Activated T-helper 1 cell treated with Interleukin-2 at 50 U/mL for 16 hours (primary cell): Measurements from ENCODE around the gene GPR146.
"Not testable (repeated sequence)": the region's sequence is repeated elsewhere in the genome, so short reads cannot be mapped to it uniquely, and the experiment has no call there.

Experiments used
- DNase-seq: peaks from one replicate; pipeline ENCODE4 v3.0.0-alpha.2; 2020; ENCODE audit warnings: low read depth

The GPR146 gene

DNA sequence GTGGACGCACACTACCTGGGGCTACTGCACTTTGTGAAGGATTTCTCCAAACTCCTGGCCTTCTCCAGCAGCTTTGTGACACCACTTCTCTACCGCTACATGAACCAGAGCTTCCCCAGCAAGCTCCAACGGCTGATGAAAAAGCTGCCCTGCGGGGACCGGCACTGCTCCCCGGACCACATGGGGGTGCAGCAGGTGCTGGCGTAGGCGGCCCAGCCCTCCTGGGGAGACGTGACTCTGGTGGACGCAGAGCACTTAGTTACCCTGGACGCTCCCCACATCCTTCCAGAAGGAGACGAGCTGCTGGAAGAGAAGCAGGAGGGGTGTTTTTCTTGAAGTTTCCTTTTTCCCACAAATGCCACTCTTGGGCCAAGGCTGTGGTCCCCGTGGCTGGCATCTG lies 14.0 kb downstream of the GPR146 start:
- DNase-seq = no peak

DNA sequence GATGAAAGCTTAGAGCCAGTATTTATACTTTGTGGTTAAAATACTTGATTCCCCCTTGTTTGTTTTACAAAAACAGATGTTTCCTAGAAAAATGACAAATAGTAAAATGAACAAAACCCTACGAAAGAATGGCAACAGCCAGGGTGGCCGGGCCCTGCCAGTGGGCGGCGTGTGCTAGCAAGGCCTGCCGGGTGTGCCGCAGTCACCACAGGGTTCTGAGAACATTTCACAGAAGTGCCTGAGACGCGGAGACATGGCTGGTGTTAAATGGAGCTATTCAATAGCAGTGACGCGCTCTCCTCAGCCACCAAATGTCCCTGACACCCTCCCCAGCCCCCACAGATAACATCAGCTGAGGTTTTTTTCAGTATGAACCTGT lies 14.5 kb downstream of the GPR146 start:
- DNase-seq = no peak

DNA sequence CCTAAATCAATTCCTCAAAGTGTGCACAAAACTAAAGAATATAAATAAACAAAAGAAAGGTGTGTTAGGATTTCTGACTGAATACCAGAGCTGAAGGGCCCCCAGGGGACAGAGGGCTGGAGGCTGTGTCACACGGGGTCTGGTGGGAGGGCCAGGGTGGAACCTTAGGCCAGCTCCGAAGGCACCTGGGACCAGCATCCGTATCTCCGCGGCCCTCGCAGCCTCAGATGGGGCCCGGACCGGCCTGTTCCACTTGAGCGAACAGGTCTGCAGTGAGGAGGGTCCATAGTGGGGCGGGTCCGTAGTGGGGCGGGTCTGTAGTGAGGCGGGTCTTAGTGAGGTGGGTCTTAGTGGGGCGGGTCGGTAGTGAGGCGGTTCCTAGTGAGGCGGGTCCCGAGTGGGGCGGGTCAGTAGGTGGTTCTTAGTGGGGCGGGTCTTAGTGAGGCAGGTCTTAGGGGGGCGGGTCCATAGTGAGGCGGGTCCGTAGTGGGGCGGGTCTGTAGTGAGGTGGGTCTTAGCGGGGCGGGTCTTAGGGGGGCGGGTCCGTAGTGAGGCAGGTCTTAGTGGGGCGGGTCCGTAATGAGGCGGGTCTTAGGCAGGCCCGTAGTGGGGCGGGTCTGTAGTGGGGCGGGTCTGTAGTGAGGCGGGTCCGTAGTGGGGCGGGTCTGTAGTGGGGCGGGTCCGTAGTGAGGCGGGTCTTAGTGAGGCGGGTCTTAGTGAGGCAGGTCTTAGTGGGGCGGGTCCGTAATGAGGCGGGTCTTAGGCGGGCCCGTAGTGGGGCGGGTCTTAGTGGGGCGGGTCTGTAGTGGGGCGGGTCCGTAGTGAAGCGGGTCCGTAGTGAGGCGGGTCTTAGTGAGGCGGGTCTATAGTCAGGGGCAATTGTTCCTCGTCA lies 15.1 kb downstream of the GPR146 start:
- DNase-seq = no peak

DNA sequence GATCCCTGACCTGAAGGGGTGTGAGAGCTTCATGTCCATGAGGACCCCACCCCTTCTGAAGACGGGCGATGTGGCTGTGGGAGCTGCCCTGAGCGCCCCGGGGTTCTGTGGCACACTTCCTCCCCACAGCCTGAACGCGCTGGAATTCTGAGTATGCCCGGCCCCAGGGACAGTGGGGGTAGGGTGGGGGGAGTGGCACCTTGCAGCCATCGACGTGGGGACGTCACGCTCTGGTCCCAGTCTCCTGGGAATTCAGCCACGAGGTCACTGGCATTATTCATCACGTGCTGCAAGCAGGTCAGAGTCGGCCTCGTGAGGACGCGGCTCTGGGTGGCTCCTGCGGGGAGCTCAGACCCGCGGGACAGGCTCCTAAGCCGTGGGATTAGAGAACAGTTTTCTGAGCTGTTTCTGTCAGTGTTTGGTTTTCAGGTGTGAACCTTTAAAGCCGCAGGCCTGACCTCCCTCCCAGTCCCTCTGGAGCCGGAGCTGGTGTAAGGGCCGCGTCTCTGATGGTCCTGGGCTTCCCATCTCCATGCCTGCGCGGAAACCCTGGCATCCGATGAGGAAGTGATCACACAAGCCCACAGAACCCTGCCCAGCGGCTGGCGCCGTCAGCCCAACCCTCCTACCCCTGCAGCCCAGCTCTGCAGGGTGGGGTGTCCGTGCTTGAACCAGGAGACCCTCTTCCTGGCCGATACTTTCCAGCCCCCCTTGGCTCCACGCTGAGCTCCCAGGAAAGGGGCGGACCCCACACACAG lies 16.1 kb downstream of the GPR146 start:
- DNase-seq = no peak

DNA sequence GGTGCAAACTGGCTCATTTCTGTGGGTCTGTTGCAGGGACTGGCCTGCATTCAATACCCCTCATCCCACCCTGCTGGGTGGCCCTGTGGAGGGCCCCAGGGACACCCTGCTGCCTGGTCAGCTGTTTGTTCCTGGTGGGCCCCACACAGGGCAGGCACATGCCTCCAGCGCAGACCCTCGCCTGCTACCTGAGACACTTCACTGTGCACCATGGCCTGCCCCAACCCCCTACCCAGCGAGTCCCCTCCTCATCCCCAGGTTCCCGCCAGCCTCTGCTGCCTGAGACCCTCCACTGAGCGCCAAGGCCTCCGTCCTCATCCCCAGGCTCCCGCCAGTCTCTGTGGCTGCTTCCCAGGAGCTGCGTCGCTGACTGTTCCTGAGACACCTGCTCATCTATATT lies 16.8 kb downstream of the GPR146 start:
- no peak for DNase-seq

DNA sequence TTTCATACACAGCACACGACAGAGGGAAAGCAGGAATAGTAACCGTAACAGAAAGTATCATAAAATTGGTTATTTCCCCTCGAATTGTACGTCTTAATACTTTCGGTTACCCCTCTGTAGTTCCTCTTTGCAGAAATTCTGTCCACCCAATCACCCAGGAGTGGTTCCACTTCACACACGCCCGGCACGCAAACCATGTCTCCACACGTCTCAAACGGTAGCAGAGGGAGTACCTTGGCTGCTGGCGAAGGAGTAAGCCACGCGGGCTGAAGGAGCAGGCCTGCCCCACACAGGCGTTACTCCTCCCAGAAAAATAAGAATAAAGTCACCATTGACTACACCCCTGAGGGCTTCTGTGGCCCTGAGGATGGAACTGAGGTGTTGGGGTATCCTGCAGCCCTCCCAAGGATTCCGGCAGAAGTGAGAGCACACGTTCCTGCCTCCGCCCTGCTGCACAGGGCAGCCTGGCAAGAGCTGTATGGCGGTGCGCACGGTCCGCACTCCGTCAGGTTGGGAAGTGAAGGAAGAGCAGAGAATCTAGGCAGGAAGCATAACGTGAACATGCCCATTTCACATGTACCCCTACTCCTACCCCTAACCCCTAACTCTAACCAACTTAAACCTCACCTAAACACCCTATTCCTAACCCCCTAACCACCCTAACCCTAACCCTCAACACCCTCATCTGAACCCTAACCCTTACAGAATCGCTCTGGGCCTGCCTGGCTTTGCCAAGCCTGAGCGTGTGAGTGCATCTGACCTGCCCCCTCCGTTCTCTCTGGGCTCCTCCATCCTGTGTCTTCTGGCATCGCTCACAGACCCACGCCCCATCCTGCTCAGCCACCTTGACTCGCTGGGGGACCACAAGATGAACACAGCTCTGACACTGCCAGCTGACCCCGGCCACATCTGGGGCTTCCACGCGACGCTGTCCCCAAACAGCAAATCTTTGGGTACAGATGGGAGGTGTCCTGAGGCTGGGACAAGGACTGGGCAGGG lies 18.2 kb downstream of the GPR146 start:
- DNase-seq = no peak

DNA sequence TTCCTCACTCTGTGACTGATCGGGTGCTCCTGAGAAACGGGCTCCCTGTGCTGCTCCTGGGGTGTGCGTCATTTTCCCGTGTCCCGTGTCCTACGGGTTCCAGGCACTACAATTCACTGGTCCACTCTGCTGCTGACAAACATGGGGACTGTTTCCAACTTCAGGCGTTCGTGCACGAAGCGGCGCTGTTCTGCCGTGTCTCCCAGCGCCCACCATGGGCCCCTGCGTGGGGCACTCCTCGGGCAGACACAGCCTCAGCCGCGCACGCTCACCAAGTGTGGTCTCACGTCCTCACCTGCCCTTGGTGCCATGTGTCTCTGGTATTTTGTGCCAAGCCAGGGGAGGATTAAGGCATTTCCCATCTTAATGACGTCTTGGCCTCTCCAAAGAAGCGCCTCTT lies 19.0 kb downstream of the GPR146 start:
- no peak for DNase-seq

DNA sequence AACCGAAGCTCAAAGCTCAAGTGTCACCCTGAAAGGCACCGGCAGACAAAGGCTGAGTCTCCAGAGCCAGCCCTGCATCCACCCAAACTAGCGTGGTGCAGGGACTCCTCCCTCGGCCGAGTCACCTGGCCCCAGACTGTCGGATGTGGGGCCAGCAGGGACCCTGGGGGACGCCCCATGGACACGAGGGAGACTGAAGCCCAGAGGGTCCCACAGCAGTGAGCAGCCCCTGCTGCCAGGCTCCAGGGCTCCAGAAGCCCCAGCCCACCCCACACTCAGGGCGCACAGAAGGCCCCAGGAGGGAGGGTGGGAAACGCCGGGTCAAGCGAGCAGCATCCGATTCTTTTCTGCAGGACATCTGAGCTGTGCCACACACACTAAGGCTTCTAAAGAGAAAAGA lies 20.2 kb downstream of the GPR146 start:
- no peak for DNase-seq

DNA sequence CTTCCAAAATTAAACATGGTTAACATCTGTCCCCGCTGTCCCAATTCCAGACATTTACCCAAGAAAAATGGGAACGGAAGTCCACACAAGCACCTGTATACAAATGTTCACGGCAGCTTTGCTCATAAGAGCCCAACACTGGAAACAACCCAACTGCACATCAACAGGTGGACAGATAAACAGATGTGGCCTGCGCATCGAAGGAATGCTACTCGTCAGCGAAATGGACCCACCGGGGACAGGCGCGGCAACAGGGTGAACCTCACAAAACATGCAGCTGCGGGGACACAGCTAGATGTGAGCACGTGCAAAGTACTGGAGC lies 20.9 kb downstream of the GPR146 start:
- DNase-seq = no peak

DNA sequence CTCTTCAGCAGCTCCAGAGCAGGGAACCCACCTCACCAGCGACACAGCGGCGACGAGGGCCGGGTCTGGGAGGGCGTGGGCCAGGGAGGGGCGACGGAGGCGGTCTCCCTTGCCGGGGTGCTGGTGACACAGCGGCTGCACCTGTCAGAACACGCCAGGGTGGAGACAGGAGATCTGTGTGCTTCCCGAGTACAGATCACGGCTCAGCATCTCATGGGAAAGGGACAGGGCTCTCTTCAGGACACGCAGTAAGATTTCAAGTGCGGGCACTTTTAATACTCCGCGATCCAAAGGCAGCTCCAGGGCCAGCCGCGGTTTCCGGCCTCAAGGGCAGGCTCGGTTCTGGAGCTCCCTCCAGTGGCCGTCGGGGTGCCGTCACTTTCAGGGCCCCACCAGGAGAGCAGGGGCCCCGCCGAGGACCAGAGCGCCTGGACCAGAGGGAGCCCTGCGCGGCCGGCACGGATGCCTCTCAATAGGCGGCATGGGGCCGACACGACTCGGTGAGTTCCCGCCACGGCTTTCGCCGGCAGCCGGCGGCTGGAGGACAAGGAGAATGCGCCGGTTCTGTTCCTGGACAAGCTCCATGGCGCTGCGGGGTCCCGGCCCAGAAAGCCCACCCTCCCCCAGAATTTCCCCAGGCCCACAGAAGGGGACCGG lies 21.4 kb downstream of the GPR146 start:
- DNase-seq = peak; percentile 70

DNA sequence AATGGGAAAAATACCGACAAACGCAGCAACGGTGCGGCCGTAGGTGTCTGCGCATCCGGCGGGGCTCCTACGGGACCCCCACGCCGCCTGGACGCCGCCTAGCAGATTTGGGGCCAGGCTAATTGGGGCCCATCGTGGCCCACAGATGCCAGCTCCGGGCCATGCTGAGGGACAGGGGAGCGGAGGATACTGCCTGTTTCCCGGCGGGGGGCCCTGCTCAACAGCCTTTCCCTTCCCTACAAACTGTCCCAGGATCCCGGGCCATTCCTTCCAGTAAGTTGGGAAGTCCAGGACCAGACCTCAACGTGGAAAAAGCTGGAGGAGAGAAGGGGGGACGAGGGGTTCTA lies 21.9 kb downstream of the GPR146 start:
- DNase-seq = no peak

DNA sequence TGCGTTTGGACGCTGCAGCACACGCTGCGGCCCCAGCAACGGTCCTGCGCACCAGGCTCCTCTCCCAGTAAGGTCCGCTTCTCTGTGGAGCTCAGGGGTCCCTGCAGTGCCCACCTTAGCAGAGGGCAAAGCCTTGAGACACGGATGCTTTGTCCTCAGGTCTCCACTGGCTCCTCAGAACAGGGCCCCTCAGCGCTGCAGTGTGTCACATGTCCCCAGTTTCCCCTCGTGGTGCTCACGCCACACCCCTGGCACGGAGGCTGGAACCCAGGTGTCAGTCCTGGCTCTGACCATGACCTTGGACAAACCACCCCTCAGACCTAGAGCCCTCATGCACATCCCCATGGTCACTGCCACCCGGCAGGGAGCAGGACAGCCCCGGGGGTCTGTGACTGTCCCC lies 23.7 kb downstream of the GPR146 start:
- no peak for DNase-seq

DNA sequence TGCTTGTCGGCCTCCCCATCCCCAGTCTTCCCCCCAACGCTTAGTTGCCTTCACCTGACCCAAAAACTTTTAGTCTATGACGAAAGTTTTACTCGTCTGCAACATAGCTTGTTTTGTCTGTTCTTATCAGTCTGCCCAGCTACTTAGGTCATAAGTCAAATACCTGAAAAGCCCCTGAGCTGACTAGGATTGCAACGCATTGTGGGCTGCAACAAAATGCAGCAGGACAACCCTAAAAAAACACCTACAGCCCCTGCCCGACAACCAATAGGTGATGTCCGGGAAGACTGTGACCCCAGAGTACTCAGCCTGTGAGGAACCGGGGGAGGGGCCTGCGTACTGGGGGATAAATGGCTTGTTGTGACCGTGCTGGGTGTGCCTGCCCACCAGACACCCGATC lies 24.3 kb downstream of the GPR146 start:
- no peak for DNase-seq

DNA sequence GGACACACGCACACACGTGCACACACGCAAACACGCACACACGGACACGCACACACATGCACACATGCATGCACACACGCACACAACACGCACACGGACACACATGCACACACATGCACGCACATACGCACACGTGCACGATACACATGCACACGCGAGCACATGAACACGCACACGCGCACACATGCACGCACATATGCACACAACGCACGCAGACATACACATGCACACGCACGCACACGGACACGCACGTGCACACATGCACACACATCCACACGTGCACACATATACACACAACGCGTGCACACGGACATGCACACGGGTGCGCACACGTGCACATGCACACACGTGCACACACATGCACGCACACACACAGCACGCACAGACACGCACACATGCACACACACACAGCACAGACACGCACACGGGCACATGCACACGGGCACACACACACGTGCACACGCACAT lies 26.2 kb downstream of the GPR146 start:
- no peak for DNase-seq

DNA sequence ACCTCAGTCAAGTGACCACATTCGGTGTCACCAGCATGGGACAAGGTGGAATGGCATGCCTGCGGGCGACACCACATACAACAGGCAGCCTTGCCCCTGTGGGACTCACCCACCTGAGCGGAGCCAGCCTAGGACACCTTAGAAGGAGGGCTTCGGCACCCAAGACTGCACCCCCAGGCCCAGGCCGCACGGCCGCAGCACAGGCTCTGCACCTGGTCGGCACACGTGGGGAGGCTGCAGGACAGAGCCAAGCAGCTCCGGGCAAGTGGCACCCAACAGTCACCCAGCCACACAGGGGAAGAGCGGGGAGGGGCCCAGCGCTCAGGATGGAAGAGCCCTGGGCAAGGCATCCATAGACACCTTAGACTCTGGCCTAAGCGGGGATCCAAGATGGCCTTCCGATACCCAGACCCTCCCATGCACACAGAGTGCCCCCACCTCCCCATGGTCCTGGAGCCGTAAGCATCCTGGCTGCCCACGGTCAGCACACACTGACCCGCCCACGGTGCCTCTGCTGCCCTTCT lies 27.4 kb downstream of the GPR146 start:
- no peak for DNase-seq

DNA sequence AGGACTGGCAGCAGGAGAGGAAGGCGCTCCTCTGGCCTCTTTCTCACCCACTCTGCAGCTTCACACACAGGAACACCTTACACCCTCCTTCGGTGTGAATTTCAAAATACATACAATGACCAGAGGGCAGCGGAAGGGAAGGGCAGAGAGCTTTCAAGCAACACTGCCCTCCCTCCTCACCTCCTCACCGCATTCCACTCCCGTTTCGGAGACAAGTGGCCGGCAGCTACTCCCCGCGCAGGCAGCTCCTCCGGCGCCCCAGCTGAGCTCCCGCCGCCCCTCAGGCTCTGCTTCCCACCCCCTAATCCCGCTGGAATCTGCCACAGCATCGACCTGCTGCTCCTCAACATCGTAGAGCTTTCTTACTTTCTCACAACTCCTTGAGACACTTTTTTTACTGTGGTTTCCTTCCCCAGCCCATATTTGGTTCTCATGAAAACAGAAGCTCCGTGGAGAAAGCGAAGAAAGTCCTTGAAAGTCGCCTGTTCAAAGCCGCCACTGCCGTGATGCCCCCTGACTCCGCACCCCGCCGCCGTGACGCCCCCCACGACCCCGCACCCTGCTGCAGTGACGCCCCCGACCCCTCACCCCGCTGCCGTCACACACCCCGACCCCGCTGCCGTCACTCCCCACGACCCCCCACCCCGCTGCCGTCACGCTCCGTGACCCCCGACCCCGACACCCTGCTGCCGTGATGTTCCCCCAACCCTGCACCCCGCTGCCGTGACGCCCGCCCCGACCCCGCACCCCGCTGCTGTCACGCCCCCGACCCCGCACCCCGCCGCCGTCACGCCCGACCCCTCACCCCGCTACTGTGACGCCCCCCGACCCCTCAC lies 29.0 kb downstream of the GPR146 start:
- no peak for DNase-seq

DNA sequence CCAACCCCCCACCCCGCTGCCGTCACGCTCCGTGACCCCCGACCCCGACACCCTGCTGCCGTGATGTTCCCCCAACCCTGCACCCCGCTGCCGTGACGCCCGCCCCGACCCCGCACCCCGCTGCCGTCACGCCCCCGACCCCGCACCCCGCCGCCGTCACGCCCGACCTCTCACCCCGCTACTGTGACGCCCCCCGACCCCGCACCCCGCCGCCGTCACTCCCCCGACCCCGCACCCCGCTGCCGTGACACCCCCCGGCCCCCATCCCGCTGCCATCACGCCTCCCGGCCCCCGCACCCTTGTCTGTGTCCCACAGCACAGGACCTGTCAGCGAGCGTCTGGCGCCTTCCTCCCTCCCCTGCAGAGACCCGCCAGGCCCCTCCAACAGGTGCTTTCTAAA lies 29.7 kb downstream of the GPR146 start:
- DNase-seq = not testable (repeated sequence)

DNA sequence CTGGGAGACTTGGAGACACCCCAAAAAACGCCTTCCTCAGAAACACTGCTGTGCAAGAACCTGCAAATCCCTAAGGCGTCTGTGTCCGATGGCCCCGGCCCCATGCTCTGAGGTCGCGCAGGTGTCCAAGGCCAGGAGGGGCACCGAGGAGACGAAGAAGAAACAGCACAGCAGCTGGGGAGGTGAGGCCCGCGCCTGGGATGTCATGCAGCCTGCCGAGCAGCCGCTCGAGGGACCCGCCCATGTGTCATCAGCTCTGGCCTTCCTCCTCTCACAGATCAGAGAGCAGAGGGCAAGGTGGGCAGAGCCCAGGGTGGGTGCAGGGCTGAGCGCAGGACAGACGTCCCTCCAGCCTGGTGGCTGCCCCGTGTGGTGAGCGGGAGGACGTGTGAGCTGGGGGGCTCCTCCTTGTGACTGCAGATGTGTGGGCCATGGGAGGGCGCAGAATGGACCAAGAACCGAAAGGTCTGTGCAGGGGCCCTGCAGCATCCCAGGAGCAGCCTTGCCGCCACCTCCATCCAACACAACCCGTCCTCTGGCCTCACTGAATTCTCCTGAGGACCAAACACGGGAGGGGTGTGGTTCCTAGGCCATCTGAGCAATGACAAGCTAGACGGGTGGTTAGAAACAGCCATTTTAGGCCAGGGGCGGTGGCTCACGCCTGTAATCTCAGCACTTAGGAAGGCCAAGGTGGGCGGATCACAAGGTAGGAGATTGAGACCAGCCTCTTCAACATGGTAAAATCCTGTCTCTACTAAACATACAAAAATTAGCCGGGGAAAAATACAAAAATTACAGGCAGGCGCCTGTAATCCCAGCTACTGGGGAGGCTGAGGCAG lies 30.5 kb downstream of the GPR146 start:
- DNase-seq = no peak

DNA sequence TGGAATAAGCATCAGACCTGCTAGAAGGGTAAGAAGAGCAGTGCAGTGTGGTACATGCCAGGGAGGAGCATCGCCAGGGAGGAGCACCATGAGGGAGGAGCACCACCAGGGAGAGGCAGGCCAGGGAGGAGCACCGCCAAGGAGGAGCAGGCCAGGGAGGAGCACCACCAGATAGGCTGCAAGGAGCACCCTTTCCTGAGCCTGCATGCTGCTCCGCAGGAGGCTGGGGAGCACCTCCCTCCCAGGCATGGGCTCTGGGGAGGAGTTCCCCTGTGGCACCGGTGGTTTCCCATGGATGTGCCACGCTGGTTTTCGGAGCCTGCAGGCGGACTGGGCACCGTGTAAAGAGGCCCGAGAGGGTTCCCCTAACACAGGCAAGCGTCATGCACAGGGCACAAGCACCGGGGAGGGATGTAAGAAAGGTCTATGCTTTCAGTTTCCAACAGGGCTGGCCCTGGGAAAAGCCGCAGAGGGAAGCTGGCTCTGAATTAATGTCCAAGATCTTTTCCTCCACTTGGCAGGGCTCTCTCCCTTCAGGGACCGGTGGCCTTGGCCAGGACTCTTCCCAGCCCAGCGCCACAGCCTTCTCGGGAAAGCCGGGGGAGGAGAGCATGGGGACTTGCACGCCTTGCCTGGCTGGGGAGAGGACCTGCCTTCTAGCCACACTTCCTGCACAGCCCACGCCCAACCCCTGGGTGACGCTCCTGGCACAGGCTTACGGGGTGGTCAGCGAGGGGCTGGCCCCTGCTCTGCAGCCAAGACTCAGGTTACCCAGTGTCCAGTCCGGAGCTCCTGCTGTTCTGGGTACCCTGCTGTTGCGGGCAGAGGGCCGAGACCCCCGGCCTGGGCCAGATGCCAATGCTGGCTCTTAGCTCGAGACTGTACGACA lies 32.1 kb downstream of the GPR146 start:
- no peak for DNase-seq
